A549 (cell line): ENCODE data around the gene RSPH9. TPM values are rescaled to one million over a fixed set of nuclear protein-coding genes. Genes with fewer than 3 reads are reported as not detected.

Experiments
- ATAC-seq, 2 experiments: fragments of 200-7000 bp in 1 of 2; fragments of >200 bp in 1 of 2; cut with Nextera tagmentation in 1 of 2; cut with Tn5 transposase in 1 of 2; 3 replicates each; pipeline versions ENCODE4 v1.8.0 to v1.9.1; 2018 to 2020; ENCODE audit warnings: mild to moderate bottlenecking in 1 of 2, moderate library complexity in 1 of 2
- CTCF ChIA-PET: fragments of 300-600 bp; sonication (Branson Sonifier 250); formaldehyde crosslinking; extraction: SDS; loops from one replicate; lab custom pipeline; 2021; ENCODE audit warnings: antibody characterized with exemption, inconsistent platforms; lab: Yijun Ruan, JAX
- POLR2A ChIA-PET: fragments of 350-600 bp; formaldehyde crosslinking; extraction: SDS; loops from one replicate; lab custom pipeline; 2021; ENCODE audit warnings: antibody characterized with exemption, inconsistent platforms; lab: Yijun Ruan, JAX
- DNase-seq, 2 experiments: peaks; one replicate each; pipeline versions ENCODE4 v3.0.0 to v3.0.0-alpha.2; 2011 to 2016; ENCODE audit warnings: low read depth in 1 of 2, low spot score in 1 of 2
- FAIRE-seq: peaks from 2 replicates; lab custom pipeline; 2011; peaks lifted over from hg19 to GRCh38; lab: Jason Lieb, UNC
- H3K27ac ChIP-seq, 2 experiments: fragments of >200 bp; sonication (Bioruptor Twin); formaldehyde crosslinking; 3 replicates each; pipeline ENCODE4 v1.5.1; 2016 to 2017
- H3K4me1 ChIP-seq: fragments of >200 bp; sonication (Bioruptor Twin); formaldehyde crosslinking; 3 replicates; pipeline ENCODE4 v1.6.1; 2016
- H3K4me2 ChIP-seq: fragments of >200 bp; sonication (Bioruptor Twin); formaldehyde crosslinking; 3 replicates; pipeline ENCODE4 v1.6.1; 2016
- H3K4me3 ChIP-seq: fragments of >200 bp; sonication (Bioruptor Twin); formaldehyde crosslinking; 3 replicates; pipeline ENCODE4 v1.5.1; 2016
- H3K9me3 ChIP-seq: fragments of >200 bp; sonication (Bioruptor Twin); formaldehyde crosslinking; 3 replicates; pipeline ENCODE4 v1.6.1; 2016
- BHLHE40 ChIP-seq: IDR thresholded peaks from 2 replicates; pipeline ENCODE4 v1.6.1; 2012; ENCODE audit warnings: low read depth, low read length, inconsistent platforms
- CBX2 ChIP-seq: fragments of 200-600 bp; sonication (generic); IDR thresholded peaks from 2 replicates; pipeline ENCODE4 v1.6.1; 2016; ENCODE audit warnings: low read depth, mild to moderate bottlenecking, borderline replicate concordance
- CBX8 ChIP-seq: fragments of 200-600 bp; sonication (generic); IDR thresholded peaks from 2 replicates; pipeline ENCODE4 v1.6.1; 2016
- EHF ChIP-seq: fragments of 250-450 bp; sonication (Bioruptor Pico); IDR thresholded peaks from 2 replicates; pipeline ENCODE4 v1.5.0; 2020; ENCODE audit warnings: mild to moderate bottlenecking
- ESRRA ChIP-seq: fragments of 150-350 bp; IDR thresholded peaks from 2 replicates; pipeline ENCODE4 v1.6.1; 2014; ENCODE audit warnings: mild to moderate bottlenecking, low read length, borderline replicate concordance
- FOSL2 ChIP-seq, 2 experiments: fragments of 450-650 bp in 1 of 2; fragments of >200 bp in 1 of 2; sonication (Bioruptor Twin) in 1 of 2; formaldehyde crosslinking; IDR thresholded peaks; 2 replicates each; pipeline versions ENCODE4 v1.5.0 to v1.6.1; 2016 to 2020; ENCODE audit warnings: mild to moderate bottlenecking in 1 of 2, moderate library complexity in 1 of 2
- HES2 ChIP-seq: fragments of >200 bp; sonication (Bioruptor Twin); formaldehyde crosslinking; IDR thresholded peaks from 2 replicates; pipeline ENCODE4 v1.6.1; 2016
- HEYL ChIP-seq: fragments of 250-450 bp; sonication (Bioruptor Pico); IDR thresholded peaks from 2 replicates; pipeline ENCODE4 v1.8.0; 2021; ENCODE audit warnings: mild to moderate bottlenecking, moderate library complexity
- HOXB13 ChIP-seq: fragments of 250-450 bp; sonication (Bioruptor Pico); IDR thresholded peaks from 2 replicates; pipeline ENCODE4 v1.5.0; 2020; ENCODE audit warnings: low read depth, mild to moderate bottlenecking, moderate library complexity
- KDM5A ChIP-seq: fragments of 200-600 bp; sonication (generic); IDR thresholded peaks from 2 replicates; pipeline ENCODE4 v1.6.1; 2016; ENCODE audit warnings: antibody characterized with exemption, mild to moderate bottlenecking
- MAFK ChIP-seq: fragments of 450-650 bp; IDR thresholded peaks from 2 replicates; pipeline ENCODE4 v1.6.1; 2014; ENCODE audit not compliant: partially characterized antibody
- NR3C1 ChIP-seq: fragments of >200 bp; sonication (Bioruptor Twin); formaldehyde crosslinking; IDR thresholded peaks from 3 replicates; pipeline ENCODE4 v1.6.1; 2017
- PHF8 ChIP-seq: fragments of 200-600 bp; sonication (generic); IDR thresholded peaks from 2 replicates; pipeline ENCODE4 v1.6.1; 2016; ENCODE audit warnings: low read depth, mild to moderate bottlenecking, antibody characterized with exemption, moderate library complexity, borderline replicate concordance
- POLR2A ChIP-seq: IDR thresholded peaks from 2 replicates; pipeline ENCODE4 v1.6.1; 2012; ENCODE audit warnings: mild to moderate bottlenecking, low read length
- SMC3 ChIP-seq: fragments of >200 bp; sonication (Bioruptor Twin); formaldehyde crosslinking; IDR thresholded peaks from 3 replicates; pipeline ENCODE4 v1.6.1; 2018; ENCODE audit warnings: inconsistent platforms
- TP53 ChIP-seq: fragments of 250-450 bp; sonication (Bioruptor Pico); IDR thresholded peaks from 2 replicates; pipeline ENCODE4 v1.5.0; 2021; ENCODE audit warnings: mild to moderate bottlenecking, moderate library complexity
- USF2 ChIP-seq: fragments of 450-650 bp; IDR thresholded peaks from 2 replicates; pipeline ENCODE4 v1.6.1; 2014; ENCODE audit warnings: antibody characterized with exemption
- ZFP36 ChIP-seq: fragments of 450-650 bp; IDR thresholded peaks from 2 replicates; pipeline ENCODE4 v1.6.1; 2014; ENCODE audit warnings: borderline replicate concordance; ENCODE audit not compliant: partially characterized antibody
- ZSCAN20 ChIP-seq: fragments of 250-450 bp; sonication (Bioruptor Pico); IDR thresholded peaks from 2 replicates; pipeline ENCODE4 v1.8.0; 2022; ENCODE audit warnings: mild to moderate bottlenecking, moderate library complexity
- WGBS: methylation state at CpG from one replicate; pipeline ENCODE4 v1.1.6; 2017; ENCODE audit errors: missing lambda C conversion rate; 5-methylcytosine and 5-hydroxymethylcytosine counted together
- polyA plus RNA-seq, 4 experiments: library from polyadenylated mRNA; depleted of rRNA in 3 of 4; stranded (reverse); fragments of >200 nt; fragmentation: RNase III in 1 of 4; extraction: RNeasy Plus Mini Kit Qiagen cat#74134 plus additional on column Dnase treatment in 1 of 4; gene quantifications; 2 replicates in 3 of 4; 3 replicates in 1 of 4; pipeline ENCODE4 v1.2.3, GENCODE V29; 2011 to 2017
- TF ChIP-seq, protein P1 (sequence below): IDR thresholded peaks from 2 replicates; pipeline ENCODE4 v1.6.1; 2012; ENCODE audit warnings: low read depth, borderline replicate concordance
- TF ChIP-seq, protein P2 (sequence below): fragments of 250-450 bp; sonication (Bioruptor Pico); IDR thresholded peaks from 2 replicates; pipeline ENCODE4 v1.5.0; 2020; ENCODE audit warnings: low read depth, mild to moderate bottlenecking, moderate library complexity

RSPH9 gene
- polyA plus RNA-seq, 2 of the 4 experiments (the other 2 are of a cell fraction), result 0.14 to 0.18 TPM

DNA sequence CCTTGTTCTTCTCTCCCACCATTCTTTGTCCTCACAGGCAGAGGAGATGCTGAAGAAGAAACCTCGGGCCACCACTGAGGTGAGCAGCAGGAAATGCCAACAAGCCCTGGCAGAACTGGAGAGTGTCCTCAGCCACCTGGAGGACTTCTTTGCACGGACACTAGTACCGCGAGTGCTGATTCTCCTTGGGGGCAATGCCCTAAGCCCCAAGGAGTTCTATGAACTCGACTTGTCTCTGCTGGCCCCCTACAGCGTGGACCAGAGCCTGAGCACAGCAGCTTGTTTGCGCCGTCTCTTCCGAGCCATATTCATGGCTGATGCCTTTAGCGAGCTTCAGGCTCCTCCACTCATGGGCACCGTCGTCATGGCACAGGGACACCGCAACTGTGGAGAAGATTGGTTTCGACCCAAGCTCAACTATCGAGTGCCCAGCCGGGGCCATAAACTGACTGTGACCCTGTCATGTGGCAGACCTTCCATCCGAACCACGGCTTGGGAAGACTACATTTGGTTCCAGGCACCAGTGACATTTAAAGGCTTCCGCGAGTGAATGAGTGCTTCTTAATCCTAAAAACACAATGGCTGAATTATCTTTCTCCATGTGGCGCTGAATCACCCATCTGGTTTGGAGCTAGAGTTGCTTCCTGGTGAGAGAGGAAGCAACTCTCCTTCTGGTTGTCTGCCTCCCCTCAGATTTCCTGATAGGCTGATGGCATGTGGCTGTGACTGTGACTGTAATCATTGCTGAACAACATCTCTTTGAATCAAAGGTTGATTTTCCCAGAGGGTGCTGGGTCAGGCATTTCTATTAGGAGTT, 4.6 kb upstream of the RSPH9 start:
- ChIA-PET CTCF (interaction anchor here (1.3 to 1.9 kb wide), 4 partner anchors 10 to 439 kb away, joined by 3 to 7 read pairs (median 4); partner anchors contain the start of gene VEGFA), POLR2A (no interaction called here)
- no peak overlapping the region for H3K27ac ChIP-seq
- peaks cover 11% of the 10 kb centered on the region for H3K4me1 ChIP-seq
- H3K9me3 ChIP-seq, result no peaks in the 10 kb centered on the region
- H3K4me3 ChIP-seq, result no peak overlapping the region
- no peak for DNase-seq
- no peak overlapping the region for H3K4me2 ChIP-seq
- ATAC-seq, result no peak
- FAIRE-seq, result no peak
- TF ChIP-seq HES2 (no peak), TP53 (CRISPR knock-in tag) (no peak), ZFP36 (no peak), MAFK (no peak)
- 96% methylated on average over 18 of the region's 21 CpGs for WGBS

DNA sequence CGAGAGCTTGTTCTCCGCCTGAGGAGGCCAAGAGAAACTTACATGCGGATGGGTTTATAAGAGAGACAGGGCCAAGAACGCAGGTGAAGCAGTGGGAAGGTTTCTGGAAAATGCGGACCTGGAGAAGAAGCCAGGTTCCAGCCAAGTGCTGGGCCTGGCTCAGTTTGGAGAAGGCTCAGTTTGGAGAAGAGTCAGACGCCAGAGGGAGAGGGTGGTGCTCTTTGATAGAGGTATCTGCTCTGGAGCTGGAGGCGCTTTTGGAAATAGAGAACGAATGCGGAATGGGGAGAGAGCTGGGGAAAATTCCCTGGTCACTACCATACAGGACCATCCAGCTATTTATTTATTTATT, 753 bp downstream of the RSPH9 start:
- FAIRE-seq, result no peak
- no peaks in the 10 kb centered on the region for H3K9me3 ChIP-seq

DNA sequence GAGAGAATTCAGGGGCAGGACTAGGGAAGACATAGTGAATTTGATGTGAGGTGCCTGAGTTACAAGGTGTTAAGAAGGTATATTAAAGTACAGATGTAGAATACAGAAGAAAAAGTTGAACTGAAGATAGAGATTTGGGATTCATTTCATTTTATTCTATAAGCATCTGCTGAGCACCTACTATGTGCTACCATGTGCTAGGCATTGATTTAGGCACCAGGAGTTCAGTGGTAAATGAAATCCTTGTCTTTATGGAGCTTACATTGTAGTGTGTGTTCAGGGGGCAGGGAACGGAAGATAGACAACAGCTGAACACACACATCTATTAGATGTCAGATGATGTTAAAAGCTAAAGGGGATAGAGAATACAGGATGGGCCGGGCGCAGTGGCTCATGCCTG, 2.8 kb downstream of the RSPH9 start:
- no peak for TF ChIP-seq FOSL2 (IDR thresholded peaks at IDR 0.05)
- TF ChIP-seq FOSL2 (CRISPR knock-in tag; IDR thresholded peaks at IDR 0.05), result no peak
- no peak for TF ChIP-seq EHF (CRISPR knock-in tag)
- no peak for TF ChIP-seq TP53 (CRISPR knock-in tag)
- TF ChIP-seq PHF8, result no peak
- no peak for TF ChIP-seq POLR2A
- TF ChIP-seq HES2, result no peak
- TF ChIP-seq ZSCAN20 (CRISPR knock-in tag), result no peak
- no peak for TF ChIP-seq HEYL (CRISPR knock-in tag)
- TF ChIP-seq, protein P1, sequence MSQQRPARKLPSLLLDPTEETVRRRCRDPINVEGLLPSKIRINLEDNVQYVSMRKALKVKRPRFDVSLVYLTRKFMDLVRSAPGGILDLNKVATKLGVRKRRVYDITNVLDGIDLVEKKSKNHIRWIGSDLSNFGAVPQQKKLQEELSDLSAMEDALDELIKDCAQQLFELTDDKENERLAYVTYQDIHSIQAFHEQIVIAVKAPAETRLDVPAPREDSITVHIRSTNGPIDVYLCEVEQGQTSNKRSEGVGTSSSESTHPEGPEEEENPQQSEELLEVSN, result no peak
- no peak for TF ChIP-seq SMC3
- no peak for TF ChIP-seq KDM5A
- TF ChIP-seq CBX2, result no peak
- TF ChIP-seq ESRRA, result no peak
- no peak for TF ChIP-seq NR3C1
- FAIRE-seq, result no peak
- ATAC-seq, result no peak
- no peaks in the 10 kb centered on the region for H3K9me3 ChIP-seq
- no peaks in the 10 kb centered on the region for H3K4me1 ChIP-seq
- ChIA-PET POLR2A (no interaction called here), CTCF (interaction anchor here (1.2 to 2.4 kb wide), 3 partner anchors 9 to 431 kb away, joined by 3 to 11 read pairs (median 4); no protein-coding TSS in a partner anchor)
- H3K4me2 ChIP-seq, result no peak overlapping the region
- 94% methylated on average over 3 of the region's 3 CpGs for WGBS
- DNase-seq, result no peak
- H3K4me3 ChIP-seq, result no peak overlapping the region
- no peak overlapping the region for H3K27ac ChIP-seq

More for the DNA sequence above, 753 bp downstream of the RSPH9 start:
- peak overlapping the region; percentile 65 for H3K4me2 ChIP-seq
- POLR2A ChIA-PET, result interaction anchor here (1.9 to 2.6 kb wide), 2 partner anchors 10 to 16 kb away, joined by 10 to 13 read pairs; partner anchors contain the start of genes GTPBP2 and MAD2L1BP
- 55% methylated on average over 9 of the region's 9 CpGs for WGBS
- no peaks in the 10 kb centered on the region for H3K4me1 ChIP-seq
- no peak for TF ChIP-seq BHLHE40
- TF ChIP-seq USF2, result no peak
- TF ChIP-seq, protein P2, sequence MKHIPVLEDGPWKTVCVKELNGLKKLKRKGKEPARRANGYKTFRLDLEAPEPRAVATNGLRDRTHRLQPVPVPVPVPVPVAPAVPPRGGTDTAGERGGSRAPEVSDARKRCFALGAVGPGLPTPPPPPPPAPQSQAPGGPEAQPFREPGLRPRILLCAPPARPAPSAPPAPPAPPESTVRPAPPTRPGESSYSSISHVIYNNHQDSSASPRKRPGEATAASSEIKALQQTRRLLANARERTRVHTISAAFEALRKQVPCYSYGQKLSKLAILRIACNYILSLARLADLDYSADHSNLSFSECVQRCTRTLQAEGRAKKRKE, result no peak
- TF ChIP-seq EHF (CRISPR knock-in tag), result no peak
- TF ChIP-seq HOXB13 (CRISPR knock-in tag), result no peak
- no peak for TF ChIP-seq POLR2A
- no peak for TF ChIP-seq CBX8
- peak overlapping the region; percentile 11 to 78; a peak in 4 of 6 replicates for H3K27ac ChIP-seq
- CTCF ChIA-PET, result interaction anchor here (1.2 to 5.1 kb wide), 3 partner anchors 11 to 26 kb away, joined by 3 to 24 read pairs (median 4); no protein-coding TSS in a partner anchor
- peak overlapping the region; percentile 43 for H3K4me3 ChIP-seq
- ATAC-seq (peak; percentile 48 to 52; a peak in 5 of 6 replicates), DNase-seq (no peak)
